GM19463 (cell line): ENCODE results near the gene ATP1A1.

Experiments
- ATAC-seq: cut with Tn5 transposase; IDR thresholded peaks from one replicate; pipeline ENCODE4 v1.9.1; 2021; ENCODE audit warnings: mild to moderate bottlenecking, moderate library complexity; ENCODE audit not compliant: unreplicated experiment

Gene ATP1A1

GRCh38 chr1:116412480-116412798, 39.4 kb downstream of the ATP1A1 start:
- no peak for ATAC-seq

GRCh38 chr1:116412898-116413297, 39.9 kb downstream of the ATP1A1 start:
- no peak for ATAC-seq

GRCh38 chr1:116413414-116413813, 40.4 kb downstream of the ATP1A1 start:
- no peak for ATAC-seq

- ATAC-seq, result no peak
These were observed 41.3 kb downstream of the ATP1A1 start for GRCh38 chr1:116414364-116414763.

GRCh38 chr1:116415200-116415698, 42.2 kb downstream of the ATP1A1 start:
- no peak for ATAC-seq

GRCh38 chr1:116415699-116416533, 42.9 kb downstream of the ATP1A1 start:
- ATAC-seq, result no peak

GRCh38 chr1:116416854-116417513, 43.9 kb downstream of the ATP1A1 start:
- no peak for ATAC-seq

- no peak for ATAC-seq
These were observed 44.6 kb downstream of the ATP1A1 start for GRCh38 chr1:116417678-116418077.

GRCh38 chr1:116418091-116418830, 45.2 kb downstream of the ATP1A1 start:
- peak; percentile 84 for ATAC-seq

GRCh38 chr1:116420417-116421200, 47.6 kb downstream of the ATP1A1 start:
- no peak for ATAC-seq

GRCh38 chr1:116424438-116424837, 51.4 kb downstream of the ATP1A1 start:
- ATAC-seq, result no peak

- no peak for ATAC-seq
These were observed 51.8 kb downstream of the ATP1A1 start for GRCh38 chr1:116424863-116425262.

- ATAC-seq, result no peak
These were observed 52.9 kb downstream of the ATP1A1 start for GRCh38 chr1:116425987-116426386.

- no peak for ATAC-seq
These were observed 53.4 kb downstream of the ATP1A1 start for GRCh38 chr1:116426401-116426800.

- ATAC-seq, result no peak
These were observed 55.5 kb downstream of the ATP1A1 start for GRCh38 chr1:116428576-116428975.

GRCh38 chr1:116429821-116430374, 56.9 kb downstream of the ATP1A1 start:
- no peak for ATAC-seq

GRCh38 chr1:116431870-116432500, 58.9 kb downstream of the ATP1A1 start:
- ATAC-seq, result no peak

- no peak for ATAC-seq
These were observed 59.7 kb downstream of the ATP1A1 start for GRCh38 chr1:116432655-116433265.
